AG04449 (cell line): Measurements from ENCODE around the gene CCDC146.

Experiments used
- CTCF ChIA-PET: fragments of 350-600 bp; formaldehyde crosslinking; extraction: SDS; loops from one replicate; lab custom pipeline; 2021; ENCODE audit warnings: antibody characterized with exemption; lab: Yijun Ruan, JAX
- POLR2A ChIA-PET: fragments of 400-600, 350-600 bp; formaldehyde crosslinking; extraction: SDS; loops from one replicate; lab custom pipeline; 2020; ENCODE audit warnings: antibody characterized with exemption, inconsistent platforms; lab: Yijun Ruan, JAX
- DNase-seq: peaks from one replicate; pipeline ENCODE4 v3.0.0-alpha.2; 2010; ENCODE audit warnings: low read depth, low spot score
- H3K4me3 ChIP-seq: 2 replicates; pipeline ENCODE4 v1.5.1; 2011; ENCODE audit warnings: low read depth, mild to moderate bottlenecking, control low read depth, low read length
- CTCF ChIP-seq: IDR thresholded peaks from one replicate; pipeline ENCODE4 v1.5.1; 2011; ENCODE audit warnings: mild to moderate bottlenecking, moderate library complexity, low read length, control low read depth, inconsistent platforms; ENCODE audit not compliant: insufficient read depth; ENCODE audit errors: missing control alignments

CCDC146 gene

GRCh38 chr7:77246026-77246640 is 123.7 kb downstream of the CCDC146 start:
- no peak overlapping the region for H3K4me3 ChIP-seq
- DNase-seq = no peak
- TF ChIP-seq CTCF = no peak
- ChIA-PET POLR2A (interaction anchor here (1.2 kb wide), 1 partner anchor 8 kb away, joined by 3 read pairs; no protein-coding TSS in a partner anchor), CTCF (interaction anchor here (0.9 to 3.9 kb wide), 15 partner anchors 8 to 121 kb away, joined by 3 to 36 read pairs (median 10); no protein-coding TSS in a partner anchor)

- DNase-seq = no peak
- CTCF ChIA-PET = interaction anchor here (0.7 to 3.9 kb wide), 28 partner anchors 8 to 512 kb away, joined by 3 to 36 read pairs (median 6); partner anchors contain the start of gene CCDC146
- TF ChIP-seq CTCF = peak; percentile 74
- POLR2A ChIA-PET = interaction anchor here (1.0 to 1.2 kb wide), 2 partner anchors 9 to 125 kb away, joined by 3 read pairs; partner anchors contain the start of gene CCDC146
- no peak overlapping the region for H3K4me3 ChIP-seq
Observed at GRCh38 chr7:77247206-77247850, 124.9 kb downstream of the CCDC146 start.

GRCh38 chr7:77248154-77248553 is 125.7 kb downstream of the CCDC146 start:
- ChIA-PET POLR2A (no interaction called here), CTCF (interaction anchor here (1.2 to 3.9 kb wide), 12 partner anchors 10 to 126 kb away, joined by 3 to 36 read pairs (median 8); partner anchors contain the start of gene CCDC146)
- TF ChIP-seq CTCF = no peak
- no peak overlapping the region for H3K4me3 ChIP-seq
- DNase-seq = no peak

GRCh38 chr7:77252506-77252905 is 130.1 kb downstream of the CCDC146 start:
- POLR2A ChIA-PET = no interaction called here
- no peak overlapping the region for H3K4me3 ChIP-seq
- DNase-seq = no peak
- CTCF ChIA-PET = interaction anchor here (2.4 kb wide), 1 partner anchor 79 kb away, joined by 6 read pairs; no protein-coding TSS in a partner anchor
- no peak for TF ChIP-seq CTCF

GRCh38 chr7:77253151-77253550 is 130.7 kb downstream of the CCDC146 start:
- no peak for TF ChIP-seq CTCF
- DNase-seq = no peak
- POLR2A ChIA-PET = no interaction called here
- no peak overlapping the region for H3K4me3 ChIP-seq
- CTCF ChIA-PET = interaction anchor here (1.0 to 2.4 kb wide), 2 partner anchors 10 to 78 kb away, joined by 4 to 6 read pairs; no protein-coding TSS in a partner anchor

GRCh38 chr7:77254429-77254828 is 132.0 kb downstream of the CCDC146 start:
- no peak for DNase-seq
- no peak for TF ChIP-seq CTCF
- ChIA-PET CTCF (interaction anchor here (2.1 to 2.4 kb wide), 2 partner anchors 8 to 77 kb away, joined by 6 to 14 read pairs; no protein-coding TSS in a partner anchor), POLR2A (no interaction called here)
- H3K4me3 ChIP-seq = no peak overlapping the region
